Activated CD4-positive, alpha-beta T cell treated with anti-CD3 and anti-CD28 coated beads for 48 hours (primary cell): ENCODE data around the gene CEND1.

ENCODE experiments used
- DNase-seq: peaks from one replicate; pipeline ENCODE4 v3.0.0-alpha.2; 2020

The CEND1 gene

GRCh38 chr11:789943-790342 is at the start of gene CEND1:
Gene CEND1 (minus strand): TSS chr11:790090. CDS start chr11:788576, 1,514 bp downstream.
- peak; percentile 69 for DNase-seq

- no peak for DNase-seq
Observed at GRCh38 chr11:839280-839623, 49.4 kb upstream of the CEND1 start.

- no peak for DNase-seq
Observed at GRCh38 chr11:838441-839279, 48.8 kb upstream of the CEND1 start.

- DNase-seq: no peak
Observed at GRCh38 chr11:837990-838307, 48.1 kb upstream of the CEND1 start.

GRCh38 chr11:837189-837989 is 47.5 kb upstream of the CEND1 start:
- no peak for DNase-seq

- no peak for DNase-seq
Observed at GRCh38 chr11:836700-837099, 46.8 kb upstream of the CEND1 start.

GRCh38 chr11:836274-836673 is 46.4 kb upstream of the CEND1 start:
- DNase-seq: no peak

- no peak for DNase-seq
Observed at GRCh38 chr11:834371-835316, 44.8 kb upstream of the CEND1 start.

GRCh38 chr11:833849-834311 is 44.0 kb upstream of the CEND1 start:
- DNase-seq: no peak

GRCh38 chr11:833114-833791 is 43.4 kb upstream of the CEND1 start:
- DNase-seq: peak; percentile 49

GRCh38 chr11:832529-833113 is 42.7 kb upstream of the CEND1 start, which contains the start of gene CD151:
Gene CD151 (plus strand): TSS chr11:832952. CDS start chr11:836070, 3,118 bp downstream.
- DNase-seq: peak; percentile 63

- DNase-seq: no peak
Observed at GRCh38 chr11:831961-832528, 42.2 kb upstream of the CEND1 start.

GRCh38 chr11:831118-831864 is 41.4 kb upstream of the CEND1 start:
- DNase-seq: no peak

- DNase-seq: peak; percentile 71
Observed at GRCh38 chr11:830295-831117, 40.6 kb upstream of the CEND1 start.

- DNase-seq: no peak
Observed at GRCh38 chr11:829847-830294, 40.0 kb upstream of the CEND1 start.

- no peak for DNase-seq
Observed at GRCh38 chr11:829176-829846, 39.4 kb upstream of the CEND1 start.

- DNase-seq: no peak
Observed at GRCh38 chr11:828506-829175, 38.8 kb upstream of the CEND1 start.

- DNase-seq: no peak
Observed at GRCh38 chr11:827897-828192, 38.0 kb upstream of the CEND1 start, which contains the start of gene CRACR2B. Gene CRACR2B (plus strand): TSS chr11:827919. CDS start chr11:828608, 689 bp downstream.
